HG02970 (cell line): ENCODE results near the gene LAMP2.

Source experiments
- ATAC-seq: cut with Tn5 transposase; IDR thresholded peaks from one replicate; pipeline ENCODE4 v1.9.1; 2021; ENCODE audit warnings: mild to moderate bottlenecking, moderate library complexity, moderate number of reproducible peaks; ENCODE audit not compliant: unreplicated experiment, low FRiP score

Gene LAMP2

GRCh38 chrX:120459309-120459708 lies 9.8 kb downstream of the LAMP2 start:
- no peak for ATAC-seq

GRCh38 chrX:120457766-120458180 lies 11.3 kb downstream of the LAMP2 start:
- ATAC-seq, result no peak

GRCh38 chrX:120456973-120457372 lies 12.1 kb downstream of the LAMP2 start:
- no peak for ATAC-seq

GRCh38 chrX:120453985-120454384 lies 15.1 kb downstream of the LAMP2 start:
- no peak for ATAC-seq

- ATAC-seq, result no peak
These were observed 17.0 kb downstream of the LAMP2 start for GRCh38 chrX:120452131-120452530.

GRCh38 chrX:120450163-120450562 lies 18.9 kb downstream of the LAMP2 start:
- no peak for ATAC-seq

GRCh38 chrX:120446498-120446897 lies 22.6 kb downstream of the LAMP2 start:
- no peak for ATAC-seq

- no peak for ATAC-seq
These were observed 29.2 kb downstream of the LAMP2 start for GRCh38 chrX:120439921-120440320.

- ATAC-seq, result no peak
These were observed 39.1 kb downstream of the LAMP2 start for GRCh38 chrX:120429776-120430540.

GRCh38 chrX:120428309-120428708 lies 40.8 kb downstream of the LAMP2 start:
- ATAC-seq, result no peak

- ATAC-seq, result no peak
These were observed 42.5 kb downstream of the LAMP2 start for GRCh38 chrX:120426599-120426998.

GRCh38 chrX:120419463-120419862 lies 49.6 kb downstream of the LAMP2 start:
- ATAC-seq, result no peak

GRCh38 chrX:120408168-120408567 lies 60.9 kb downstream of the LAMP2 start:
- no peak for ATAC-seq

- no peak for ATAC-seq
These were observed 62.5 kb downstream of the LAMP2 start for GRCh38 chrX:120406638-120407037.

GRCh38 chrX:120402369-120402768 lies 66.7 kb downstream of the LAMP2 start:
- ATAC-seq, result no peak

GRCh38 chrX:120401301-120401700 lies 67.8 kb downstream of the LAMP2 start:
- ATAC-seq, result no peak

- ATAC-seq, result no peak
These were observed 88.4 kb downstream of the LAMP2 start for GRCh38 chrX:120380699-120381098.

- ATAC-seq, result no peak
These were observed 89.0 kb downstream of the LAMP2 start for GRCh38 chrX:120379937-120380681.

GRCh38 chrX:120378570-120378969 lies 90.5 kb downstream of the LAMP2 start:
- ATAC-seq, result no peak
